Neural progenitor cell (in vitro differentiated cells): ENCODE measurements around the gene NMBR. TPM values are rescaled to one million over a fixed set of nuclear protein-coding genes. Genes with fewer than 3 reads are reported as not detected.
A peak's percentile ranks its signal among the peaks of the same experiment; 100 is the strongest.

Experiments
- DNase-seq: peaks from one replicate; pipeline ENCODE4 v3.0.0-alpha.2; 2016; ENCODE audit warnings: low spot score
- H2AFZ ChIP-seq: fragments of 200-600 bp; sonication (generic); replicated peaks from 2 replicates; pipeline ENCODE4 v1.6.1; 2016; ENCODE audit warnings: antibody characterized with exemption
- H3F3A ChIP-seq: fragments of 200-600 bp; sonication (generic); 2 replicates; pipeline ENCODE4 v1.6.1; 2016; ENCODE audit warnings: antibody characterized with exemption, low read depth
- H3K27ac ChIP-seq: fragments of 200-600 bp; sonication (generic); 2 replicates; pipeline ENCODE4 v1.5.1; 2016; ENCODE audit warnings: mild to moderate bottlenecking
- H3K27me3 ChIP-seq: fragments of 200-600 bp; sonication (generic); 2 replicates; pipeline ENCODE4 v1.6.1; 2016; ENCODE audit warnings: mild to moderate bottlenecking, moderate library complexity
- H3K36me3 ChIP-seq: fragments of 200-600 bp; sonication (generic); 2 replicates; pipeline ENCODE4 v1.5.1; 2016
- H3K4me1 ChIP-seq: fragments of 200-600 bp; sonication (generic); 2 replicates; pipeline ENCODE4 v1.6.1; 2016; ENCODE audit warnings: mixed run types
- H3K4me2 ChIP-seq: fragments of 200-600 bp; sonication (generic); 2 replicates; pipeline ENCODE4 v1.6.1; 2016
- H3K4me3 ChIP-seq: fragments of 200-600 bp; sonication (generic); 2 replicates; pipeline ENCODE4 v1.5.1; 2016
- H3K79me2 ChIP-seq: fragments of 200-600 bp; sonication (generic); 2 replicates; pipeline ENCODE4 v1.6.1; 2016; ENCODE audit warnings: low read depth
- H3K9ac ChIP-seq: fragments of 200-600 bp; sonication (generic); 2 replicates; pipeline ENCODE4 v1.6.1; 2016
- H3K9me3 ChIP-seq: fragments of 200-600 bp; sonication (generic); 2 replicates; pipeline ENCODE4 v1.5.1; 2016; ENCODE audit warnings: low read depth
- H4K20me1 ChIP-seq: fragments of 200-600 bp; sonication (generic); 2 replicates; pipeline ENCODE4 v1.6.1; 2016; ENCODE audit warnings: low read depth
- H3K27ac Mint-ChIP-seq: 3 replicates; pipeline ENCODE4 v1.8.0; 2021; ENCODE audit warnings: mixed read lengths
- H3K27me3 Mint-ChIP-seq: 2 replicates; pipeline ENCODE4 v1.8.0; 2022; ENCODE audit warnings: low read depth, mild to moderate bottlenecking, inconsistent platforms, moderate library complexity, mixed read lengths; ENCODE audit not compliant: insufficient read depth
- H3K36me3 Mint-ChIP-seq: 3 replicates; pipeline ENCODE4 v1.8.0; 2021; ENCODE audit warnings: mixed read lengths
- H3K4me1 Mint-ChIP-seq: 3 replicates; pipeline ENCODE4 v1.8.0; 2021; ENCODE audit warnings: mixed read lengths
- H3K4me3 Mint-ChIP-seq: 3 replicates; pipeline ENCODE4 v1.8.0; 2021; ENCODE audit warnings: mild to moderate bottlenecking, moderate library complexity, mixed read lengths
- H3K9me3 Mint-ChIP-seq: 3 replicates; pipeline ENCODE4 v1.8.0; 2020; ENCODE audit warnings: mixed read lengths
- EZH2 ChIP-seq: fragments of 200-600 bp; sonication (generic); IDR thresholded peaks from 2 replicates; pipeline ENCODE4 v1.6.1; 2017; ENCODE audit warnings: antibody characterized with exemption, mild to moderate bottlenecking, moderate library complexity
- EZH2phosphoT487 ChIP-seq: fragments of 200-600 bp; sonication (generic); IDR thresholded peaks from 2 replicates; pipeline ENCODE4 v1.6.1; 2017; ENCODE audit warnings: antibody characterized with exemption
- total RNA-seq: library from RNA; depleted of rRNA; stranded (reverse); fragments of >200 nt; gene quantifications from 2 replicates; pipeline ENCODE4 v1.2.3, GENCODE V29; 2015; ENCODE audit warnings: low replicate concordance
- TF ChIP-seq, protein P1 (sequence below): fragments of 200-600 bp; sonication (generic); IDR thresholded peaks from 2 replicates; pipeline ENCODE4 v1.5.1; 2017; ENCODE audit warnings: antibody characterized with exemption, mild to moderate bottlenecking

NMBR gene
- total RNA-seq, 1 donor from 2014 or later = not detected

DNA sequence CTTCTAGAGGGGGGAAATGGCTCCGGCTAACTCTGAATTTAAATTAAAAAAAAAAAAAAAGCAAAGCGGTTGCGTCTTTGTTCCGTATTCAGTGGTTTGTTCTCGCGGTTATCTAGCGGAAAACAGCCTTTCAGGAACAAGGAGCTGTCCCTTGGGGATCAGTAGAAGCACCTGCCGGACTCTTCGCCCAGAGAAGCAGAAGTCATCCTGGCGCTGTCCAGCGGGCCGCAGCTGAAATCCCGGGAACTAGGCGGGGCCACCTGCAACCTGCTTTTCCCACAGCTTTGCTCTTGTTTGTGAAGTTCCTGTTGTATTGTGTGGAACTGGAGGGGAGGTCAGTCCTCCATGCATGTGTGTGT lies 58.1 kb downstream of the NMBR start:
- no peaks in the 10 kb centered on the region for H4K20me1 ChIP-seq
- no peak overlapping the region for H2AFZ ChIP-seq
- no peaks in the 10 kb centered on the region for H3F3A ChIP-seq
- Mint-ChIP-seq H3K4me1 (no peaks in the 10 kb centered on the region), H3K9me3 (no peaks in the 10 kb centered on the region), H3K27me3 (peaks cover 10% of the 10 kb centered on the region), H3K4me3 (peak overlapping the region; percentile 63), H3K36me3 (no peaks in the 10 kb centered on the region), H3K27ac (no peak overlapping the region)
- H3K27me3 ChIP-seq = peaks cover 24% of the 10 kb centered on the region
- DNase-seq = peak; percentile 88
- no peak overlapping the region for H3K9ac ChIP-seq
- H3K27ac ChIP-seq = no peak overlapping the region
- no peaks in the 10 kb centered on the region for H3K9me3 ChIP-seq
- TF ChIP-seq EZH2phosphoT487 = no peak
- TF ChIP-seq, protein P1, sequence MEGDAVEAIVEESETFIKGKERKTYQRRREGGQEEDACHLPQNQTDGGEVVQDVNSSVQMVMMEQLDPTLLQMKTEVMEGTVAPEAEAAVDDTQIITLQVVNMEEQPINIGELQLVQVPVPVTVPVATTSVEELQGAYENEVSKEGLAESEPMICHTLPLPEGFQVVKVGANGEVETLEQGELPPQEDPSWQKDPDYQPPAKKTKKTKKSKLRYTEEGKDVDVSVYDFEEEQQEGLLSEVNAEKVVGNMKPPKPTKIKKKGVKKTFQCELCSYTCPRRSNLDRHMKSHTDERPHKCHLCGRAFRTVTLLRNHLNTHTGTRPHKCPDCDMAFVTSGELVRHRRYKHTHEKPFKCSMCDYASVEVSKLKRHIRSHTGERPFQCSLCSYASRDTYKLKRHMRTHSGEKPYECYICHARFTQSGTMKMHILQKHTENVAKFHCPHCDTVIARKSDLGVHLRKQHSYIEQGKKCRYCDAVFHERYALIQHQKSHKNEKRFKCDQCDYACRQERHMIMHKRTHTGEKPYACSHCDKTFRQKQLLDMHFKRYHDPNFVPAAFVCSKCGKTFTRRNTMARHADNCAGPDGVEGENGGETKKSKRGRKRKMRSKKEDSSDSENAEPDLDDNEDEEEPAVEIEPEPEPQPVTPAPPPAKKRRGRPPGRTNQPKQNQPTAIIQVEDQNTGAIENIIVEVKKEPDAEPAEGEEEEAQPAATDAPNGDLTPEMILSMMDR = no peak
- no peak for TF ChIP-seq EZH2
- H3K4me2 ChIP-seq = peak overlapping the region; percentile 79
- H3K79me2 ChIP-seq = no peaks in the 10 kb centered on the region
- peak overlapping the region; percentile 47 for H3K4me3 ChIP-seq
- no peaks in the 10 kb centered on the region for H3K4me1 ChIP-seq
- no peaks in the 10 kb centered on the region for H3K36me3 ChIP-seq

DNA sequence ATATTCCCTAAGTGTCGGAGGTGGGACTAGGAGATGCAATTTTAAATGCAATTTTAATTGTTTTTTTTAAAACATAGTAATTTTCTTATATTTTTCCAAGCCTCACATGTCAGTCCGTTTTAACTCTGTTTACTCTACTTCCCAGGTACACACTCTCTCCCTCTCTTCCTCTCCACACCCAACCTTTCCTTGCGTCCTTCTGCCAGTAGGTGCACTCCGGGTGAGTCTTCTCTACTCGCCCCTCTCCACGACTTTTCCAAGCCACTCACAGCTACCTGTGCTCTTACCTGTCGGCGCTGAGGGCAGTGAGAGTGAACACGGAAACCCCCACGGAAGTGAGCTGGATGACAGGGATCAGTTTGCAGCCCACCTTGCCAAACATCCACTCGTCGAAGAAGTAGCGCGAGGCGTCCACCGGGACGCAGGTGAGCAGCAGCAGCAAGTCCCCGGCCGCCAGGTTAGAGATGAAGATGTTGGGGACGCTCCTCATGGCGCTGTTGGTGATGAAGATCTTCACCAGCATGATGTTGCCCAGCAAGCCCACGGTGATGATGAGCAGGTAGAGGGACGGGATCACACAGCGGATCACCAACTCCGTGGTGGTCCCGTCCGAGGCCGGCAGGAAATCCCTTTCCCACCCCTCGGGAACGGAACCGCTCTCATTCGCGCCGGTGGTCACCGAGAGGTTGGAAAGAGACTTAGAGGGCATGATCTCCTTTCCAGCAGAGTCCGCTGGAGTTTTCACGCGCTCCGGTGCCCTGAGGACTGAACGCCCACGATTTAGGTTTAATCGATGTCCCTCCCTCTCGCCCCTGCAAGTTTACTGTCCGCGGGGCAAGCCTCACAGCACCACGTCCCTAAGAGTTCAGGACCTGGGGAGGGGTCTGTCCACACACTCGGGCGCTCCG lies 58.7 kb downstream of the NMBR start:
- no peaks in the 10 kb centered on the region for H3K36me3 ChIP-seq
- peak overlapping the region; percentile 63 for H3K4me3 Mint-ChIP-seq
- no peak overlapping the region for H3K27ac ChIP-seq
- H3K4me1 Mint-ChIP-seq = no peaks in the 10 kb centered on the region
- no peak overlapping the region for H3K9ac ChIP-seq
- no peak overlapping the region for H3K27ac Mint-ChIP-seq
- no peaks in the 10 kb centered on the region for H3K9me3 ChIP-seq
- TF ChIP-seq EZH2phosphoT487 = no peak
- TF ChIP-seq, protein P1 = no peak
- no peak for TF ChIP-seq EZH2
- no peaks in the 10 kb centered on the region for H3F3A ChIP-seq
- no peaks in the 10 kb centered on the region for H3K4me1 ChIP-seq
- H3K27me3 Mint-ChIP-seq = peaks cover 12% of the 10 kb centered on the region
- H3K9me3 Mint-ChIP-seq = no peaks in the 10 kb centered on the region
- H3K79me2 ChIP-seq = no peaks in the 10 kb centered on the region
- peak; percentile 1 for DNase-seq
- H3K36me3 Mint-ChIP-seq = no peaks in the 10 kb centered on the region
- no peaks in the 10 kb centered on the region for H4K20me1 ChIP-seq
- peaks cover 24% of the 10 kb centered on the region for H3K27me3 ChIP-seq
- peak overlapping the region; percentile 47 for H3K4me3 ChIP-seq
- H3K4me2 ChIP-seq = peak overlapping the region; percentile 79
- H2AFZ ChIP-seq = no peak overlapping the region

DNA sequence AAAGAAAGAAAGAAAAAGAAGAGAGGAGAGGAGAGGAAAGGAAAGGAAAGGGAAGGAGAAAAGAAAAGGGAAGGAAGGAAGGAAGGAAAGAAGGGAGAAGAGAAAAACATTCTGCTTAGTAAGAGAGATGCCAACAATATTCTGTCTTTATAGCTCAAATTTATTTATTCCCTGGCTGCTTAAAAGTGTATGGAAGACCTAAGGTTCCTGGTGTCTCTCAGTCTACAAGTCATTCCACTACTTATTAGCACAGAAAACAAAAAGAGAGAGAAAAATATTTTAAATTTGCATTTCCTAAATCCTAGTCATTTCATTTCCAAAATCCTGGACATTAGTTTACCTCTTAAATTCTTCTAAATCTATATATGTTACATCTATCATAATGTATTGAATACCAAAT lies 67.8 kb downstream of the NMBR start:
- no peaks in the 10 kb centered on the region for H3K27me3 ChIP-seq
- H3K9ac ChIP-seq = no peak overlapping the region
- no peaks in the 10 kb centered on the region for H3F3A ChIP-seq
- H3K36me3 Mint-ChIP-seq = no peaks in the 10 kb centered on the region
- no peaks in the 10 kb centered on the region for H4K20me1 ChIP-seq
- H3K9me3 Mint-ChIP-seq = no peaks in the 10 kb centered on the region
- peaks cover 3% of the 10 kb centered on the region for H3K4me1 Mint-ChIP-seq
- no peak overlapping the region for H3K27ac ChIP-seq
- H3K27me3 Mint-ChIP-seq = peaks cover 3% of the 10 kb centered on the region
- no peak overlapping the region for H3K4me3 ChIP-seq
- no peak overlapping the region for H3K4me3 Mint-ChIP-seq
- no peaks in the 10 kb centered on the region for H3K9me3 ChIP-seq
- H3K27ac Mint-ChIP-seq = no peak overlapping the region
- no peak for DNase-seq
- TF ChIP-seq EZH2 = no peak
- TF ChIP-seq, protein P1 = no peak
- TF ChIP-seq EZH2phosphoT487 = no peak
- no peak overlapping the region for H3K4me2 ChIP-seq
- no peak overlapping the region for H2AFZ ChIP-seq
- H3K36me3 ChIP-seq = no peaks in the 10 kb centered on the region
- no peaks in the 10 kb centered on the region for H3K79me2 ChIP-seq
- no peaks in the 10 kb centered on the region for H3K4me1 ChIP-seq
